MCF 10A (cell line): Measurements from ENCODE around the gene ZMYND11. TPM values are rescaled to one million over a fixed set of nuclear protein-coding genes. Genes with fewer than 3 reads are reported as not detected.

Experiments
- Bru-seq: library from RNA; stranded (reverse); fragments of 400-500 nt; gene quantifications from one replicate; lab custom pipeline; 2021; lab: Mats Ljungman, UMichigan
- BruChase-seq, 2 experiments: library from RNA; stranded (reverse); fragments of 400-500 nt; gene quantifications; one replicate each; lab custom pipeline; 2021; lab: Mats Ljungman, UMichigan
- BruUV-seq: library from RNA; stranded (reverse); fragments of 400-500 nt; replicated peaks from 2 replicates; lab custom pipeline; 2021; lab: Mats Ljungman, UMichigan
- CTCF ChIA-PET: fragments of 300-600 bp; sonication (Branson Sonifier 250); formaldehyde crosslinking; extraction: SDS; loops from one replicate; lab custom pipeline; 2021; ENCODE audit warnings: antibody characterized with exemption, inconsistent platforms; lab: Yijun Ruan, JAX
- POLR2A ChIA-PET: fragments of 300-600, 350-650 bp; sonication (Branson Sonifier 250); formaldehyde crosslinking; extraction: SDS; loops from one replicate; lab custom pipeline; 2020; ENCODE audit warnings: antibody characterized with exemption, inconsistent platforms; lab: Yijun Ruan, JAX
- DNase-seq: peaks from one replicate; pipeline ENCODE4 v3.0.0-alpha.2; 2018; ENCODE audit not compliant: unreplicated experiment
- H3K27ac Mint-ChIP-seq: one replicate; pipeline ENCODE4 v1.8.0; 2022; ENCODE audit warnings: mild to moderate bottlenecking, low read depth, mixed read lengths; ENCODE audit not compliant: unreplicated experiment
- H3K27me3 Mint-ChIP-seq: one replicate; pipeline ENCODE4 v1.8.0; 2022; ENCODE audit warnings: mixed read lengths; ENCODE audit not compliant: insufficient read depth, unreplicated experiment
- H3K36me3 Mint-ChIP-seq: one replicate; pipeline ENCODE4 v1.8.0; 2022; ENCODE audit warnings: mild to moderate bottlenecking, moderate library complexity, mixed read lengths; ENCODE audit not compliant: insufficient read depth, unreplicated experiment
- H3K4me1 Mint-ChIP-seq: one replicate; pipeline ENCODE4 v1.8.0; 2022; ENCODE audit warnings: mixed read lengths; ENCODE audit not compliant: insufficient read depth, unreplicated experiment
- H3K4me3 Mint-ChIP-seq: one replicate; pipeline ENCODE4 v1.8.0; 2022; ENCODE audit warnings: mild to moderate bottlenecking, moderate library complexity, mixed read lengths; ENCODE audit not compliant: unreplicated experiment
- H3K9me3 Mint-ChIP-seq: one replicate; pipeline ENCODE4 v1.8.0; 2022; ENCODE audit warnings: mixed read lengths; ENCODE audit not compliant: unreplicated experiment
- intact Hi-C: fragments of 100-400 bp; cut with micrococcal nuclease; formaldehyde crosslinking; loops from 2 replicates; pipeline ENCODE4 v1.14.1; 2022
- long read RNA-seq: library from polyadenylated mRNA; stranded (forward); transcript quantifications from one replicate; pipeline ENCODE4 v2.0.0, GENCODE V29; 2022
- total RNA-seq: library from RNA; stranded (reverse); gene quantifications from 2 replicates; pipeline ENCODE4 v1.2.3, GENCODE V29; 2022
- TF ChIP-seq, protein P1 (sequence below): fragments of 200-600 bp; IDR thresholded peaks from one replicate; pipeline ENCODE4 v1.8.0; 2022; ENCODE audit warnings: antibody characterized with exemption, mild to moderate bottlenecking; ENCODE audit not compliant: unreplicated experiment

Gene ZMYND11
- total RNA-seq (70.4 and 77.0 TPM in 2 replicates), Bru-seq, nascent RNA (percentile 83 among the genes with signal in this experiment), BruChase-seq, experiment 1, labeled RNA remaining after a 6-hour chase (percentile 85 among the genes with signal in this experiment), BruChase-seq, experiment 2, labeled RNA remaining after a 2-hour chase (percentile 81 among the genes with signal in this experiment)
- long read RNA-seq, full-length matches to known transcripts: 33 of 163 reads
- long read RNA-seq, partial matches to known transcripts: 29 of 163 reads
- long read RNA-seq, other reads (novel, unspliced or antisense): 101 of 163 reads

DNA sequence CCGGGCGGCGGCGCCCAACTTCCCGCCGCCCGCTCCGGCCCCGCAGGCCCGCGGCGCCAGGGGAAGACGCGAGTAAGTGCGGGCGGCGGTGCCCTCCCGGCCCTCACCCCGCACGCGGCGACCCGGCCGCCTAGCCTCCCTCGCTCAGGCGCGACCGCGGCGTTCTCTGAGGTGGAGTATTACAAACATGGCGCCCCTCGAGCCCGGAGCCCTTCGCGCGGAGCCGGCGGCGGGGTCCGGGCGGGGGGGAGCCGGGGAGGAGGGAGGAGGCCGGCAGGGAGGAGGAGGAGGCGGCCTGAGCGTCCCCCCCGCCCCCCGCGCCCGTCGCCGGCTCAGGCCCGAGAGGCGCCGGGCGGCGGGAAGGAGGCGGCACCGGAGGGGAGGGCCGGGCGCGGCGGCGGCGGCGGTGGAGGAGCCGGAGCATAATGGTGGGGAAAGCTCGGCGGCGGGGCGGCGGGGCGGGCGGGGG, at the start of gene ZMYND11:
Gene ZMYND11, plus strand, starts transcription at position 324 of the 469 bp plus-strand sequence. CDS start 44,558 bp downstream, outside the sequence.
- POLR2A ChIA-PET: interaction anchor here (0.6 to 1.9 kb wide), 5 partner anchors 9 to 914 kb away, joined by 3 to 8 read pairs (median 4); partner anchors contain the start of gene IDI1
- Mint-ChIP-seq H3K4me1 (peaks cover 30% of the 10 kb centered on the region), H3K9me3 (no peaks in the 10 kb centered on the region), H3K36me3 (no peaks in the 10 kb centered on the region), H3K27ac (peak within 1 kb of the TSS; percentile 80), H3K4me3 (peak within 1 kb of the TSS; percentile 83), H3K27me3 (no peaks in the 10 kb centered on the region)
- intact Hi-C loops: no loop called here
- peak; percentile 66 for DNase-seq
- CTCF ChIA-PET: no interaction called here
- TF ChIP-seq, protein P1, sequence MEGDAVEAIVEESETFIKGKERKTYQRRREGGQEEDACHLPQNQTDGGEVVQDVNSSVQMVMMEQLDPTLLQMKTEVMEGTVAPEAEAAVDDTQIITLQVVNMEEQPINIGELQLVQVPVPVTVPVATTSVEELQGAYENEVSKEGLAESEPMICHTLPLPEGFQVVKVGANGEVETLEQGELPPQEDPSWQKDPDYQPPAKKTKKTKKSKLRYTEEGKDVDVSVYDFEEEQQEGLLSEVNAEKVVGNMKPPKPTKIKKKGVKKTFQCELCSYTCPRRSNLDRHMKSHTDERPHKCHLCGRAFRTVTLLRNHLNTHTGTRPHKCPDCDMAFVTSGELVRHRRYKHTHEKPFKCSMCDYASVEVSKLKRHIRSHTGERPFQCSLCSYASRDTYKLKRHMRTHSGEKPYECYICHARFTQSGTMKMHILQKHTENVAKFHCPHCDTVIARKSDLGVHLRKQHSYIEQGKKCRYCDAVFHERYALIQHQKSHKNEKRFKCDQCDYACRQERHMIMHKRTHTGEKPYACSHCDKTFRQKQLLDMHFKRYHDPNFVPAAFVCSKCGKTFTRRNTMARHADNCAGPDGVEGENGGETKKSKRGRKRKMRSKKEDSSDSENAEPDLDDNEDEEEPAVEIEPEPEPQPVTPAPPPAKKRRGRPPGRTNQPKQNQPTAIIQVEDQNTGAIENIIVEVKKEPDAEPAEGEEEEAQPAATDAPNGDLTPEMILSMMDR: no peak
- BruUV-seq: no TSS peak

DNA sequence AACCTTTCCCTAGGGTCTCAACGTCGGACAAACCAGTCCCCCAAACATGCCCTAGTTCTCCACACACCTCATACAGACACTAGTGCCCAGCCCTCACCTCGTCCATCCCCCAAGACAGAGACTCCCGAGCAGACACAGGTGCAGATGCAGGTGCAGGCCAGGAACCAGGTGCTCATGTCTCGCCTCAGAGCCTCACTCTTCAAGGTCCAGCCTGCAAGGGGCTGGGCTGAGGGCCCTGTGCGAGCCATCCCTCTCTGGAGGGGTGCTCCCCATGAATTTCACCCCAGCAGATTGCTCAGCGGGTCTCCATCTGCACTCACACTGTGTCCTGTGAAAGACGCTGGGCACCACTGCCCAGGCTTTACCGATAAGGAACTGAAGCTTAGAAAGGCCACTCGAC, 49.2 kb upstream of the ZMYND11 start:
- TF ChIP-seq, protein P1: no peak
- Mint-ChIP-seq H3K36me3 (no peaks in the 10 kb centered on the region), H3K9me3 (no peaks in the 10 kb centered on the region), H3K4me1 (peaks cover 6% of the 10 kb centered on the region), H3K27me3 (peaks cover 13% of the 10 kb centered on the region), H3K27ac (no peak overlapping the region), H3K4me3 (no peak overlapping the region)
- no peak for DNase-seq
- ChIA-PET CTCF (no interaction called here), POLR2A (no interaction called here)
- BruUV-seq: no TSS peak
- intact Hi-C loops: no loop called here

DNA sequence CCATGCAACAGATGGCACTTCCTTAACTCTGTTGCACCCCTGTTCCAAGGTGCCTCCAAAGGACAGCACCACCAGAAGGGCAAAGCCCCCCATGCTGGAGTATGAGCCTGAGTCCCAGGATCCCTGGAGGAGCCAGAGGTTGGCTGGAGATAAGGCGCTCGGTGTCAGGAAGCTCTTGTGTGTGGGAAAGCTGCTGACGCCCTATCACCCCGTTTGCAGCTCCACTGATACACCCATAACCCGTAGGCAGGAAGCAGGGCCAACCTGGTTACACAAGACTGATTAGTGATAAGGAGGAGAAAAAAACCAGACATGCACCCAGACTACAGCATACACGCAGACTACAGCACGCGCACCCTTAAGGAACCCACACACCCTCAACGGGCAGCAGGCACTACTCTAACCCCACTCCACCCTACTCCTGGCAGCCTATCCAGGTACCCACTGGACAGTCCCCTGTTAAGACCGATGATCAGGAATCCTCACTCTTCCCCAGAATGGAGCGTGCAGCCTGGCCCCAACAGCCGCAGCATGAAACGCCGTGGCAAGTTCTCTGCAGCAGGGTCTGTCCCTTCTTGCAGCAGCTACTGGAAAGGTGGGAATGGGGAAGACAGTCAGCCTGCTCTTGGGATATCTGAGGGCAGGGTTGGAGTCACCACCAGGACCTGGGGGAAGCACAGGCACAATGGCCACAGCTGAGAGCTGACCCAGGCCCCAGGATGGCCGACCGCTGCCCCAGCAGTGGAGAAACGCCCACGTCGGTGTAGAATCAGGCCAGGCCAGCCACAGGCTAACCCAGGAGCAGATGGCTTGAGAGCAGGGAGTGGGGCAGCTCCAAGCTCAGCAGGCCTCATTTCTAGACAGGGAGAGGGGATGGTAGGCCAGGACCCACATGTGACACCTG, 47.8 kb upstream of the ZMYND11 start:
- Mint-ChIP-seq H3K4me3 (no peak overlapping the region), H3K9me3 (no peaks in the 10 kb centered on the region), H3K36me3 (no peaks in the 10 kb centered on the region), H3K27ac (no peak overlapping the region), H3K27me3 (peaks cover 13% of the 10 kb centered on the region), H3K4me1 (no peaks in the 10 kb centered on the region)
- intact Hi-C loops: no loop called here
- BruUV-seq: no TSS peak
- TF ChIP-seq, protein P1: no peak
- ChIA-PET POLR2A (no interaction called here), CTCF (no interaction called here)
- no peak for DNase-seq

DNA sequence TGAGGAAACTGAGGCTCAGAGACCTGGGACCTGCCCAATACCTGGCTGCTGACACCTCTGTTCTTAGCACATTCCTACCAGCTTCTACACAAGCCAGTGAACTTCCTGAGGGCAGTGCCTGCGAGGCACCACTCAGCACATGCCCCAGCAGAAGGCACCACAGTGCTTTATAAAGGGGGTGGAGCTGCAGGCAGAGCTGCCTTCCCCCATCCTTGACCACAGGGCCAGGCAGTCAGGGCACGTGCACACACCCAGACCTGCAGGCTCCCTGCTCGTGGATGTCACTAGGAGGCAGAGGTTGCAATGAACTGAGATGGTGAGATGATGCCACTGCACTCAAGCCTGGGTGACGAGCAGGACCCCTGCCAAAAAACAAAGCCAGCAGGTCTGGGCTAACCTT, 47.0 kb upstream of the ZMYND11 start:
- CTCF ChIA-PET: interaction anchor here (1.1 kb wide), 1 partner anchor 12 kb away, joined by 5 read pairs; no protein-coding TSS in a partner anchor
- Mint-ChIP-seq H3K4me3 (no peak overlapping the region), H3K36me3 (no peaks in the 10 kb centered on the region), H3K27ac (no peak overlapping the region), H3K4me1 (no peaks in the 10 kb centered on the region), H3K9me3 (no peaks in the 10 kb centered on the region), H3K27me3 (peaks cover 7% of the 10 kb centered on the region)
- TF ChIP-seq, protein P1: no peak
- POLR2A ChIA-PET: no interaction called here
- no peak for DNase-seq
- intact Hi-C loops: no loop called here
- no TSS peak for BruUV-seq
